GM15510 (cell line): ENCODE measurements around the gene NR3C2.

Experiments used
- POLR2A ChIP-seq: IDR thresholded peaks from 3 replicates; pipeline ENCODE4 v1.6.1; 2011; ENCODE audit warnings: borderline replicate concordance; ENCODE audit not compliant: insufficient read length; ENCODE audit errors: extremely low read depth

Gene NR3C2

DNA sequence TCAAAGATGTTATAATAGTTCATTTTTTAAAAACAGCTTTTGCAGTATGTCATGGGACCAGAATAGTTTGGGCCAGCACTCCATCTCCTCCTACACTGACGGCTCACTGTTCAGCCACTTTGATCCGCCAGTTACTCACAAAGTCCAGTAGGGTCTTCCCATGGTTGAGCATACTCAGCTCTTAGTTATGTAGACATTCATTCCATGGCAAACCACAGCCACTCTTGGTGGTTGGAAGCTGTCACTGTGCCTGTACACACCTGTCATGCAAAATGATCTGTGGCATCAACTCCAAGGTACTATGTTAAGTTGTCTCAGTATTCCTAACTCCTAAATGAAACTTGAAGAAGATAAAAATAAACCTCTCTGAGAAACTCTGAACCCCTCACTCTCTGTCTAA, 127.2 kb downstream of the NR3C2 start:
- TF ChIP-seq POLR2A, result no peak

DNA sequence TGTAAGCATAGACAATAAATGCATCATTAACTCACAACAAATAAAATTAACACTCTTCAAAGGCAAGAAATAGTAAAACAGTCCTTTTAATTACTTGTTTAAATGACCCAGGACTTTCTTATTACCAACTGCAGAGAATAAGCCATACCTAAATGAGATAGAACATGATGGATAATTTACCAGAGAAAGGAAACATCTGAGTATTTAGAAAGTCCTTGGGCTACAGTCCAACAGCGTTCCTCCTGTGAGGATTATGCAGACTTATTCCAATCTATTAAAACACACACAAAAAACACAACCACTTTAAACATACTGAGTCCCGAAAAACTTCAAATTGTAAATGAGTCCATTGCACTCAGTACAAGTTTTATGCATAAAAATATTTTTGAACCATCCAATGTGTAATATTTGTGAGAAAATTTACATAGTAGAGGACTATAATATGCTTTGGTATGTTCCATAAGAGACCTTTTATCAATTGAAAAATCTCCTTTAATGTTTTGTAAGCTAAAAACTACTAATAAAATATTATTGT, 129.2 kb downstream of the NR3C2 start:
- TF ChIP-seq POLR2A, result no peak

DNA sequence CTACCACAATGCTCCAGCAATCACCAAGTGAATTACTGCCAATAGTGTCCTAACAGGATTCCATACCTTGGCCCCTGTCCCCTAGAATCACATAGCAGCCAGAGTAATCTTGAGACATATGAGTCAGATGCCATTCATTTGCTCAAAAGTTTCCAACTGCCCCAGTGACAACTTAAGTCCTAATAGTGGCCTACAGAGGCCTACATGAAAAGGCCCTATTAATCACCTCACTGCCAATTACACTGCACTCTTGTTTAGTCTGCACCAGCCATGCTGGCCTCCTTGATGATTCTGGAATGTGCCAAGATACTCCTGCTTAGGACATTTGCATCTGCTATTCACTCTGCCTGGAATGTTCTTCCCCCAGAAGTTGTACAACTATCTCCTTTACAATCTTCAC, 130.7 kb downstream of the NR3C2 start:
- TF ChIP-seq POLR2A, result no peak

DNA sequence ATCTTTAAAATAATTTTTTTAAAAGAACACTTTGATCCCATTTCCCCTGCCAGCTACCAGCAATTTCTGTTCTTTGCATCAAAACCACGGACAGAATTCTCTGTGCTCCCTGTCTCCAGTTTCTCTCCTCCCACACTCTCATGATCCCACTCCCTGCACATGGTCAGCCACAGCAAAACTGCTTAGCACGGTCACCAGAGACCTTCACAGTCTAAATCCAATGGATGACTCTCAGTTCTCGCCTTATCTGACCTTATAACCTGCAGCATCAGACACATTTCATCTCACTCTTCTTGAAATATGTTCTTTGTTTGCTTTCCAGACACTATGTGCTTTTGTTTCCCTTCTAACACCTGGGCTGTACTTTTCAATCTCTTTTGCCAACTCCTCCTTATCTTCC, 131.5 kb downstream of the NR3C2 start:
- TF ChIP-seq POLR2A, result no peak

DNA sequence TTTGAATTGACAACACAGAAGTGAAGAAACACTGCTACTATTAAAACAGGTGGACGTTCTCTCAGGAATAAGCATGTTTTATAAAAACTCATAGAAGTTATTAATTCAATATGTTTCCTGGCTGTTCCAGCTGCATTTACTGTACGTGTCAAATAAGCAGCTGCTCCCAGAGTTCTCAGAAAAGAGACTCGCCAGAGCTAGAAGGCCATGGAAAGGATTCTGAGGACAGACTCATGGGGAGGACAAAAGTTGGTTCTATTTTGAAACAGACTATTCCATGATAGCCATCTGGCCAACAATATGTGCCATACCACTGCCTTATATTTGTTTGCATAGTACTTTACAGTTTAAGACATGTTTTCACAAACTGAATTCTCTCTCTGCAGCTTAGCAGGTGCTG, 136.5 kb downstream of the NR3C2 start:
- no peak for TF ChIP-seq POLR2A

DNA sequence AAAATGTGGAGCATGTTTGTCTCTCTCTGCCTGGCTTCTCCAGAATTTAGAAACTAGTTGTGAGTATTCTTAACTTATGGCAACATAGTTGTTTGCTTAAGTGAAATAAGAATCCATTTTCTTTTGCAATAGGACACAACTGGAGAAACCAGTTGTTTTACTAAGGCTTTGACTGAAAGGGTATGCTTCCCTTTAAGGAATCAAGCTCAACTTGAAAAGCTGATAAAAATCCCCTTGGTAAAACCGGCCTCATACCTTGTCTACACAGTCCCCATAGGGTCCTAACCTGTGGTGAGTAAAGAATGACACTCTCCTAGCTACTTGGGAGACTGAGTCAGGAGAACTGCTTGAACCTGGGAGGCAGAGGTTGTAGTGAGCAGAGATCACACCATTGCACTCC, 139.8 kb downstream of the NR3C2 start:
- TF ChIP-seq POLR2A, result no peak

DNA sequence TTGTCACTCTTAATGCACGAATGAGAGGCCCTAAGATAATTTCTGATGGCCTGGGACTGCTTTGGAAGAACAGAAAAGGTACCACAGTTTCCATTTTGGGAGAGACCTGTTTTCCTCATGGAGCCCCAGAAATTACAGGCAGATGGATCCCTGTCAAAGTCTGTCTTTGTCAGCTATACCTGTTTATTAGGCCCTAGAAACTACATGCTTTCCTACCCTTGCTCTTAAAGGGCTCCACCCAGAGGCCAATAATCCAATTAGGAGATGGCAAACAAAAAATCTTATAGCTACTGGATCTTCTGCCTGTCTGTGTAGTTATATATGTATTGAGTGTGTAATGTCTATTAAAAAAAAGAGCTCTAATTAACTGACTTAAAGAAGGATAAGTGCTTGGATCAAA, 141.3 kb downstream of the NR3C2 start:
- no peak for TF ChIP-seq POLR2A

DNA sequence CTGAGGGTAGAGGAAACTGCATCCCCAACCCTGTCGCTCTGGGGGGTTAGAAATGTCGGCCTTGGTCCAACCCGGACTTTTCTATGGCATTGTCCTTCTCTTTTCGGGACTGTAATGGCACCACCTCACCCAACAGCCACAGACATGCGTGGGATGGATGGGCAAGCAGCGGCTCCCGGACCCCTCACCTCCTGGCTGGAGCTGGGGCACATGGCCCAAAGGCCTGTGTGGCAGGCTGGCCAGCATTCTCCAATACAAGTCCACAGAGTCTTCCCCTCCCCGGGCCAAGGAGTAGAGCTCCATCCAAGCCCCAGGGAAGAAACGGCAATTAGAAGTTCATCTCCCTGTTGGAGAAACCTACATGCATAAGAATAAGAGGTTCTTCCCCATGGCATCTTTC, 142.9 kb downstream of the NR3C2 start:
- no peak for TF ChIP-seq POLR2A

DNA sequence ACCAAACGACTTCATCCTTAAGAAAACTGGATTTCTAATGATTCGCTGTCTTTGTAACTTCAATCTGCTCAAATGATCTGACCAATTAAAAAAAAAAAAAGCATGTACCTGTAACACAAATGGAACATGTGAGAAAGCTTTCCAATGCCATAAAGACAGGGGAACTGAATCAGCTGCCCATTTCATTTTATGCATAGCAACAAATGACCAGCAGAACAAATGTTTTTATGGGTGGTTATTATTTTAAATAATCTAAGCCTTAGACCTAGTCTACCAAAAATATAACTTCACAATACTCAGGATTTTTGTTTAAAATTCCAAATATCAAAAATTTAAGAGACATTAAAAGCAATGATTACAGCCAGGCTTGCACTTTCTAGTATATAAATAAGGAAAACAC, 145.7 kb downstream of the NR3C2 start:
- TF ChIP-seq POLR2A, result no peak

DNA sequence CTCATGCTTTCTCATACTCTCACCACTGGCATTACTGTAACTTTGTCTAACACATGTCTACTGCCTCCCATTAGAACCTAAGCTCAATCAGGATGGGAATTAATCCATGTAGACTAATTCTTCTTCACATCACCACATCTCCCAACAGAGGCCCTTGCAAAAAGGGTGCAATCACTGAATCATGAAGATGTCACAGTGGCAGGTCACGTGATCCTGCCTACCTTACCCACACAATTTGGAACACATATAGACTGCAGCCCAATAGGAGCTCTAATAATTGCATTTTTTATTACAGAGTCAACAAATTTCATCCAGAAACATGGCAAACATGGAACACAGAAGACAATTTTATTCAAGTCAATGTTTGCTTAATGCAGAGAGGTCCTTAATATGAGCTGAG, 146.6 kb downstream of the NR3C2 start:
- TF ChIP-seq POLR2A, result no peak

DNA sequence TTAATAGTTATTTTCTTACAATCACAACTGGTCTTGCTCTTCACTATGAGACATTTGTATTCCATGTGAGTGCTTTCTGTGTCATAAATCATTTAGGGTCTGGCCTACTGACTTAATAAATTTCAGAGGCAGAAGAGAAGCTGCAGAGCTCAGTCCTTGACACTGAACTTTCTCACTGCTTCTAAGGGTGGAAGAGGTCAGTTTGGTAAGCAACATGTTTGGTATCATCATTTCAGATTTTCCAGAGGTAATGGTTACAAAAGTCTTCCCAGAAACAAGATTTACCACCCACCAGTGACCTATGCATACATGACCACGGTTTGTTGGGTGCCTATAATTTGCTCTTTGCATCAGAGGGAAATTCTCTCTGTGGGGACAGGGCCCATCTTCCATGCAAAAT, 148.6 kb downstream of the NR3C2 start:
- no peak for TF ChIP-seq POLR2A

DNA sequence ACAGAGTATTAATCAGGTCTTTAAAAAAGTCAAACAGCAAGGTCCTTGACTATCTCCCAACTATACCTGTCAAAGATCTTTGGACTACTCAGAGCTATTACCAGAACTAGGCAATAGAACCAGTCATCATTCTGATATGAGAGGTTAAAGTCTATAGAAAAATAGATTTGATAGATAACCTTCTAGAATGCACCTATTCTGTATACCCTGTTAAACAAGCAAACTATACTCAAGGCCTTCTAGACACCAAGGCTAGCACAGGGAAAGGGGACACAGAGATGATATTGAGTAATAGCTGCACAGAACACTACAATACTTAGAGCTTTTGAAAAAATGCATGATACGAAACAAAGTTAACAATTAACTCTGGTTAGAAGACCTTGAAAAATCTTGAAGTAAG, 149.5 kb downstream of the NR3C2 start:
- no peak for TF ChIP-seq POLR2A

DNA sequence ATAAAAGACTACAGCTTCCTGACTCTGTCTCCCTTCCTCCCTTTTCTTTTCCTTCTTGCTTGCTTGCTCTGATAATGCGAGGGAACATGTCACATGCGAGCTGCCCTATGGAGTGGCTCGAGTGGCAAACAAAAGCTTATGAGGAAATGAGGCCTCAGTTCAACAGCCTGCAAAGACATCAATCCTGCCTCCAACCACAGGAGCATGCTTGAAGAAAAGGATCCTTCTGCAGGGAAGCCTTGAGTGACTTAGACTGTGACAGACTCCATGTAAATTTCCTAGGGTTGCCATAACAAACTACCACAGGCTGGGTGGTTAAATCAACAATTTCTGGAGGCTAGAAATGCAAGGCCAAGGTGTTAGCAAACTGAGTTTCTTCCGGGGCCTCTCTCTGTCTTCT, 152.5 kb downstream of the NR3C2 start:
- no peak for TF ChIP-seq POLR2A

DNA sequence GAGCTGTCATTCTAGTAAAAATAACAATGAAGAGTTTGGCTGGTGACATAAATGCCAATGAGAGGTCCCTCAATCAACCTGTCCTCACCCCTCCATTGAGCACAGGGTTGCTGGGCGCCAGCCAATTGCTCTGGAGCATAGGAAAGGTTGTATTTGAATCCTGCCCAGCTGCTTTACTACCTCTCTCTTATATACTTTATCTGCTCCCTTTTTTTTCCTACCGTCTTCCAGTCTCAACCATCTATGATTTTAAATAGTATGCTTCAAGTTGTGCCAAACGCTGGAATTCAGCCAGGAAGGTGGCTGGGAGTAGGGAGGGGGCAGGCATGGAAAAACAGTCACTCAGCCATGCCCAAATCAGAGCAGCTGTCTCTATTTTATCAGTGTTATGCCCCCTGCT, 153.8 kb downstream of the NR3C2 start:
- TF ChIP-seq POLR2A, result no peak

DNA sequence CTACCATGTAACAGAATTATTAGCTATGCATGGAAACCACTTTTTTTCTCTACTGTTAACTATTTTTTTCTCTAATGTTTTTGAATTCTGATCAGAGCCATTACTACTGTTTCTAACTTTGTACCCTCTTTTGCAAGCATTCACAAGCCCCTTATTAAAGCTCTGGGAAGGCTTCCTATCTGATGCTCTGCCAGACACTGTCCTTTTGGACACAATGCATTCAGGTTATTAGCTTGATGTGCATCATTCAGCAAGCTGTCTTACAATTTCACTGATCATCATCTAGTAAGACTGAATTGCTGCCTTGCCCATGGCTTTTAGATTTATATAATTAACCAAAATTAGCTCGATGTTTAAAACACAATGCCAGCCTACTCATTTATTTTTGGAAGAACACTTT, 155.1 kb downstream of the NR3C2 start:
- no peak for TF ChIP-seq POLR2A

DNA sequence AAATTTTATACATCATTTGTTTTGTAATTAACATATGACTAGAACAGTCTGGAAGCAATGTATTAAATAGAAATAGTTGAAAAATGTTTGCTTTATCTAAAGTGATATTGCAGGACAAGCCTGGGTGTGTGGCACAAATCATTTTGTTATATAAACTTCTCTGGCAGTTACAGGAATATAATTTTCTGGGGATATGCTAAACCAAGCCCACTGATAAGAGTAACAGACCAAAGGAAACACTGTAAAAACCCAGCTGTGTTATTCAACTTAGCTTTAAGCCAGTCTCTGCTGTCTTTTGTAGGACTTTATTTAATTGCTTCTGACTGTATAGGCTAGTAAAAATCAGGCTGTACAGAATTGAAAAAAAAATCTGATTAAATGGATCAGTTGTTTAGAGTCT, 156.2 kb downstream of the NR3C2 start:
- TF ChIP-seq POLR2A, result no peak

DNA sequence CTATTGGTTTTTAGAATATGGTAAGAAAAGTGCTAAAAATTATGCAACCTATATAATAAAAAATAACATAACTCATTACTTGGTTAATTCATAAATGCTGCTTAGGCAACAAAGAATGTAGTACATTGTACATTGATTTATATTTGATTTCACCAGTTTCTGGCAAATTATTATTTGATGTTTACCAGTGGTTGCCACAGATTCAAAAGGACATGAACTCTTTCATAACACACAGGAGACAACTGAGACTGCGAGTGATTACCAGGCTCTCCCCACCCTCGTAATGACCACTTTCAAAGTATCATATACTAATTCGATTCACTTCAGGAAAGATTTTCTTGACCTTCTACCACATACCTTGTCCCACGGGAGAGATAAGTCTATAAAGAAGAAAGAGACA, 158.5 kb downstream of the NR3C2 start:
- TF ChIP-seq POLR2A, result no peak

DNA sequence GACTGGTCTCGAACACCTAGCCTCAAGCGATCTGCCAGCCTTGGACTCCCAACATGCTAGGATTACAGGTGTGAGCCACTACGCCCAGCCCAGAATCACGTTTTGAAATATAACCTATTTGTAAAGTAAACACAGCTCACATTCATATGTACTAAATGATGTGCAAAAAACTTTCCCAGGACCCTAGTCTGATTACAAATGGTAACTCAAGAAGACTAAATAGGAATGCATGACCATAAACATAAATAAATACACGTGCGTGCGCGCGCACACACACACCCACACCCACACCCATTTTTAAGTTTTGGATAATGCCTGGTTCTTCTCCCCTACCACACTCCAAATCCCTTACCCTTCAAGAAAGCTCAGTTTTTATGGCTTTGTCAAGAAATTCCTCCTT, 163.9 kb downstream of the NR3C2 start:
- no peak for TF ChIP-seq POLR2A

DNA sequence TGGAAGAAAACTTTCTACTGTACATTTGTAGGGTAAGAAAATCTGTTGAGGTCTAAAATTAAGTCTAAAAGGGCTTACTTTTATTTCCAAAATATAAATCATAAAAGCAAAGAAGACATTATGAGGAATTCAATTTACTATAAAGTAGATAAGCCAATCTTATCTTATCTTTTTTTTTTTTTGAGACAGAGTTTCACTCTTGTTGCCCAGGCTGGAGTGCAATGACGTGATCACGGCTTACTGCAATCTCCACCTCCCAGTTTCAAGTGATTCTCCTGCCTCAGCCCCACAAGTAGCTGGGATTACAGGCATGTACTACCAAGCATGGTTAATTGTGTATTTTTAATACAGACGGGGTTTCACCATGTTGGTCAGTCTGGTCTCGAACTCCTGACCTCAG, 166.9 kb downstream of the NR3C2 start:
- no peak for TF ChIP-seq POLR2A

DNA sequence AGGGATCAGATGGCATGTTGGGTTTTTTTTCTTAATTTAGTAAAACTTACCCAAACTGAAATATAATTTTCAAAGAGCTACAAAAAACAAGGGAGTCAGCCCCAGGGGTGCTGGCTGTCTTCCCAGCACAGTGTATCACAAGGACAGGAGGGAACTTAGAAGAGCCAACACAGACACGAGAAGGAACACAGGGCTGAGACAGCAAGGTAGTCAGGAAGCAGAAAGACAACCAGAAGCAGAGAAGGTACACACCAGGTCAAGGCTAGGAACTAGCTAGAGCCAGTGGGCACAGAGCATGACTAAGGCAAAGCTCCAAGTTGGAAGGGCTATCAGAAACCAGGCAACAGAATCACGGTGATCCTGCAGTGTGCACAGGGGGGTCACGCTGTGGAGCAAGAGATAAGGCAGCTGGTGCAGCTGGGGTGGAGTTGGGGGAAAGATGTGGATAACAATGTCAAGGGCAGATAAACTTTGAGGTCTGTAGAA, 168.7 kb downstream of the NR3C2 start:
- no peak for TF ChIP-seq POLR2A
